Stimulated activated CD4-positive, alpha-beta T cell treated with anti-CD3 and anti-CD28 coated beads, Interleukin-15, amount 100 ng/mL, for 48 hours (primary cell): Measurements from ENCODE around the gene ZNF423.

Experiments used
- DNase-seq, 2 donors: peaks; one replicate each; pipeline ENCODE4 v3.0.0-alpha.2; 2020; ENCODE audit warnings: low read depth in 2 of 2

Gene ZNF423

DNA sequence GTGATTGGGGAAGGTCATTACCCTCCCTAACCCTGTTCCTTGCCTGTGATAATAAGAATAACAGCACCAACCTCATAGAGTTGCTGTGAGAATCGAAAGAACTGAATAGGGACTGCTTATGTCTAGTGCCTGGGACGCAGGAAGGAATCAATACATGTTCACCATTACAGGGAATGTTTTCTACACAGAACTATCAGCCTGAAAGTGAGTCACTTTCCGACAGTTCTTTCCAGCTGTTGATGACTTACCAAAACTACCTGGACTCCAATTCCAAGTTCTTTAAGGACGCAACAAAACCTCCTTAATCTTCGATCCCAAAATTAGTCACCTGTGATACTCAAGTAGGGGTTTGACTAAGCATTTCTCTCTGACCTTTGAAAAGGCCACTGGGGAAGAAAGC lies 29.4 kb downstream of the ZNF423 start:
- no peak for DNase-seq

DNA sequence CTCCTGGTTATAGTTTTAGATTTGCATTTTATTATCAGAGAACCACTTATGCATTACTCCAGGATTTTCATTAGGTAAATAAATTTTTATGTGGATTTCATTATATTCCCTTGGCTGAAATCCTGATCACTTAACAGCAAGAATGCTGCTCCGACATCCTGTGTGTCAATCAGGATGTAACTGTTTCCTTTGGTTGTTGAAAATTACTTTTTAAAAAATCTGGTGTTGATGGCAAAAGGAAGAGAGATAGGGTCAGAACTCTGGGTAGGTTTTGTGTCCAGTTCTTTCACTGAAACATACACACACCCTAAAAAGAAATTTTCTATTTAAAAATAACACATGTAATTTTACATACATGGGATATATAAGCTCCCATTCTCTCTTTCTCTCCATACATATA lies 30.9 kb downstream of the ZNF423 start:
- DNase-seq: no peak

DNA sequence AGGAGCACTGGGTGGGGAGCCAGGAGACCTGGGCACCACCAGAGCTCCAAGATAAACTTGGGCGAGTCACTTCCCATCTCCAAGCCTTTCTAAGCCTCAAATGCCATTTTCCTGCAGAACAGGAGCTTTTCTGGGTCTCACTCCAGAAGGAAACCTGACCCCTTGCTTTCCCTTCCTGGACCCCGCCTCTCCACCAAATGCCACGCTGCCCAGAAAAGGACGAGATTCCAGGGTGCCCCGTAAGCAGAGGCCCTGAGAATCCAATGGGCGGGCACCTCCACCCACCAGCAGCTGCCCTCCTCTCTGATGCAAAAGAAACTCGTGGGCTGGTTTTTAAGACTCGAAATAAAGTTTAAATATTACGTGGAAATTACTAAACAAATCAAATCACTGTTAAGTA lies 31.3 kb downstream of the ZNF423 start:
- DNase-seq: no peak

DNA sequence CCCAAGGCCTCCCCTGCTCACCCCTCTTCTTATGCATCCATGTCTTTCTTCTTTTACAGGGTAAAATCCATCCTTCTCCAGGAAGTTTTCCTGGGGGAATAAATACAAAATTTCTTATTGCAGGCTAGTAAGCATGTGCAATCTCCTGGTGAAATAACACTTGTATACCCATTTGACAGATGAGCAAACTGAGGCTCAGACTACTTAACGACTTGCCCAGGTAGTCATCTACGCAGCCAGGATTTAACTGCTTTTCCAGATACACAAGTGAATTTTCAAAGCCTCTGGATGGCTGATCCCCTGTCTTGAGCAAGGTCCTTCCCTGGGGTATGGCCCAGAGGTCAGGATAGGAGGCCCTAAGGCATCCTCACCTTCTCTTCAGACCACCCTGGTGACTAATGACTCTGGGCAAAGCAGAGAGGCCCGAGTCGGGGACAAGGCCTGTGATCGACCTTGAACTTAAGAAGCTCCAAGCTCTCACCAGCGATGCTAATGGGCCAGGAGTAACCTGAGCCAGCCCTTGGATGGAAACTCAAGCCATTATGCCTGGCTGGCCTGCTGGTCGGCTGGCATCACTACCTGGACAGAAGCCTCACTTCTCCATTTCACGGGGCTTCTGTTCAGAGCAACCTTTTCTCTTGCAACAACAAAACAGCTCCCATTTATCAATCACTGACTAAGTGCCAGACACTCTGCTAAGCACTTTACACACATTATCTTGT lies 33.1 kb downstream of the ZNF423 start:
- no peak for DNase-seq

DNA sequence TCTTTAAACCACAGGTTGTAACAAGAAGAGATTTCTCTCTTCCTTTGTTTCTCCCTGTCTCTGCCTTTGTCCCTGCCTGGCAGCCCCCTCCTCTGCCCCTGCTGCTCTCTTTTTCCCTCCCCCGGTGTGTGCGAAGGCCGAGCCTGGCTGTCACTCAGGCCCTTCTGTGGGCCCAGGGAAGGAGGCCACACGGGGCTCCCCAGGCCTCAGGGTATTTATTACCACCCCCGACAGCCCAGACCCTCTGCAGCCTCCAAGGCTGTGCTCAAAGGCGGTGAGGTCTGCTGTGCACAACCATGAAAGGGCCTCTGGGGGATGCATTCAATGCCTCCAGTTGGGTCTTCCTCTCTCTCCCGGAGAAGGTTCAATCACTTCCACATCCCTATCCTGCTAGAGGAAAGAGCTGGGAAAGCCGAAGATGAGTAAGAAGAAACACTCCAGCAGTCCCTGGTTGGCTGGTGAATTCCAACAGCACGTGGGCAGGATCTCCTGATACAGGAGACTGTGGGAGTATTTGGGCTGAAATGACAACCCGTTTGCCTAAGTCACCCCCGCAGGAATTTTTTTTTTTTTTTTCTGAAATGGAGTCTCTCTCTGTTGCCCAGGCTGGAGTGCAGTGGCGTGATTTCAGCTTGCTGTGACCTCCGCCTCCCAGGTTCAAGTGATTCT lies 34.2 kb downstream of the ZNF423 start:
- no peak for DNase-seq

DNA sequence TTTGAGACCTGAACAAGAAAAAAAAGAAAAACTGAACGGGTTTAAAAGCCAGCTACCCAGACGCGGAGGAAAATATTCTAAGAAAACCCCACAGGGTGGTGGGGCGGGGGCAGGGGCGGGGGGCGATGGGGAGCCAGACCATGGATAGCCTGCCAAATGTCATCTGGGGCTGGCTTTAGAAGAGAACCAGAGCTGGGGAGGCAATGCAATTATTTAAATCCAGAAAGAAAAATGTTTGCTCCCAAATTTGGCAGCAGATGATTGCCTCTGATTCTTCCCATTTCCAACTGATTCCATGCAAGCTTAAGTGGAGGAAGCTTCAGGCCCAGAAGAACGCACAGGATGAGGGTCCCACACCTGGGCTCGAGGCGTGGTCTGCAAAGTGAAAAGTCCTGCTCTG lies 34.8 kb downstream of the ZNF423 start:
- DNase-seq: no peak

DNA sequence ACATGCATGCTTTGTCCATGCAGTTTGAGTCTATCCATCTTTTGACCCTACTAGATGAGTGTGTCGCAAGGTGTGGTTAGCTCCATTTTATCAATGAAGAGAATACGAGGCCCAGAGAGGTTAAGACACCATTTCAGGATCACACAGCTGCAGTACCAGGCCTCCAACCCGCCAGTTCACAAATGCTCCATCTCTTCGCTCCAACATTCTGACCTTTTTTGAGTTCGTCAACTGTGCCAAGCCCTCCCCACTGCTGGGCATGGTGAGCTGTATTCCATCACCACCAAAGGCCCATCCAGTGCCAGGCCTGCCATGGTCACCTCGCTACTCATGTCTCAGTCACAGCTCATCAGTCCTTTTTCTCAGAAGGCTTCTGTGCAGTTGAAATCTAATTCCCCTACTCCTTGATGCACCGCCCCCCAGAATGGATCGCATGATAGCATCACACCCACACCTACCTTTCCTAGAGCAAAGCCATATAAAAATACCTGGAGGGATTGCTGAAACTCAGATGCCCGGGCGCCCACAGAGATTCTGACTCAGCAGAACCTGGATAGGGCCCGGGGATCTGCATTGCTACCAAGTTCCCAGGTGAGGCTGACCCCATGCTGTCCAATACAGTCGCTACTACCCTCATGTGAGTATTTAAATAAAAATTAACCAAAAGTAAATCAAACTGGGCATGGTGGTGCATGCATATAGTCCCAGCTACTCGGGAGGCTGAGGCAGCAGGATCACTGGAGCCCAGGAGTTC lies 38.0 kb downstream of the ZNF423 start:
- no peak for DNase-seq

DNA sequence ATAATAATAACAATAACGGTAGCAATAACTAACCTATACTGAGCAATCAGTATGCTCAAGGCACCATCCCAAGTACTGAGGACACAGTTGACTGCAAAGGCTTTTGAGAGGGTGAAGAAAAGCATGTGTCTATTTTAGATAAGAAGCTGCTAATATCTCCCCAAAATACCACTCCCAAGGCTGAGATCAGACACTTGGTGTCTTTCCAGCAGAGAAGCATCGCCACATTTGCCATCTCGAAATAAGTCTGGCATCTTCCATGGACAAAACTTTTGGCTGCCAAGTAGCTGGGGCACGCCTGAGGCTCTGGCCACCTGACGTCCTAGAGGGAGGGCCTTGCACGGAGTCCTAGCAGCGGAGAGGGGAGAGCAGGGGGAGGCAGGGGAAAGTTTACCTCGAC lies 39.0 kb downstream of the ZNF423 start:
- DNase-seq: no peak

DNA sequence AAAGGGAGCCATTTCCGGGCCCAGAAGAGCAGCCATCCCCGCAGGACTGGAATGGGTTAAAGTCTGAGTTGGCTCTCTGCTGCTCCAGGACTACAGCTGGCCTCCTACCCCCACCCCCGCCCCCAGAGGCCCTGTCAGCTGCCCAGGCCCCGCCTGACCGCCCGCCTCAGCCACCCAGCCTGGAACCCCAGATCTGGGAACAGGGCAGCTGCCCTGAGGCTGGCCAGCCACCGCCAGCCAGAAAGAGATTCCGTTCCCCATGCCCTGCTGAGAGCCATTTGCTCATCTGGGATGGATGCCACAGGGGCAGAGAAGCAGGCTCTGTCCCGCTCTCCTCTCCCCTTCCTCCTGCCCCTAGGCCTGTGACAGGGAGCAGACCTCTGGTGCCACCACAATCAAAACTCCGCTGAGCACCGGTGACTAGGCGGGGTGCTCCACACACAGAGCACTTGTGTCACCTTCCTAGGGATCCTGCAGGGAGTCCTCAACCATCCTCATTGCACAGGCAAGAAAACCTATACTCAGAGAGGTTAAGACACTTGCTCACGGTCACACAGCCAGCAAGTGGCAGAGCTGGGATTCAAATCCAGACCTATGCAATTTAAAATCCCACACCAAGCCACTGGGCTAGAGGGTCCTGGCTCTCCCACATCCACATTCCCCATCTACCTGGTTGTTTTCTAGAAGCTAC lies 44.1 kb downstream of the ZNF423 start:
- DNase-seq: no peak

DNA sequence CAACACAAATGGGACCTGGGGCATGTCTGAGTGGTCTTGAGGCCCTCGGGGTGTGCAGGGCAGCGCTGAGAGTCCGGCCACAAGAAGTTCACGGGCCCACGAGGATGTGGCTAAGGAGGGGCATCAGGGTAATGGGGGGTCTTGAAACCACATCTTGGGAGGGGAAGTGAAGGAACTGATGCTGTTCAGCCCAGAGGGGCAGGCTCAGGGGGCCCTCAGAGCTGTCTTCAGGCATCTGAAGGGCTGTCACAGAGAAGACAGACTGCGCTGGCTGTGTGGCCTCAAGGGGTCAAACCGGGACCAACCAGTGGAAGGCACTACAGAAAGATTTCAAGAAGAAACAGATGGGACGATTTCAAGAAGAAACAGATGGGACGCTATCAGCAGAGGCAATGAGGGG lies 45.1 kb downstream of the ZNF423 start:
- DNase-seq: no peak

DNA sequence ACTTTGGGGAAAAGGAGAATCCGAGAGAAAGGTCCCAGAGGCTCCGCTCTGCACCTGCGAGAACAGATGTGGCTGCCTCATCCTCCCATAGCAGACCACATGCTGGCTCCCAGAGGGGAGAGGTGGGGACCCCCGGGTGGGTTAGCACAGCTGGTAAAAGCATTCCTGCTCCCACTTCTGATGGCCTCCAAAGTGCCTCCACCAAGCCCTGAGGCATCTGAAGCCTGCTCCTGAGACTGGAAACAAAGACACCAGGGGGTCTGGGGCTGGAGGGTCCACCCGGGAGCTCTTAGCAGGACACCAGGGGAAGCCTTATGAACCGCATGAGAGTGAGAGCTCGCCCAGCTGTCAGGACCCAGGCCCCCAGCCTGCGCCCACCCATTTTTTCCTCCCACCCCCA lies 46.4 kb downstream of the ZNF423 start:
- DNase-seq: no peak

DNA sequence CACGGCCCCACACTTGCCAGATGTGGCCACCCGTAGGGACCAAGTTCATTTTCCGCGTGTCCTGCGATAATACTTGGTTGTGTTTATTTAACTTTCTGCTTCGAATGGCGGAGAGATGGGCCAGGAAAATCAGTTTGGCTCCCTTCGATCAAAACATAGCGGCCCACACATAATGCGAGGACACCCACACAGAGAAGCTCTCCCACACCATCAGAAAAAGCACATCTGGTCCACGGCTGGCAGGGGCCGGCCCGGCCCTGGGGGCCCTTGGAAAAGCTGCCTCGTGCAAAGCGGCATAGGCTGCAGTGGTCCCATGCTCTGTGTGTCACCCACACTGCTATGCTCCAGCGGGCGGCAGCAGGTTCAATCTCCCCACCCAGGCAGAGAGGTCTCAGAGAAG lies 46.9 kb downstream of the ZNF423 start:
- DNase-seq: no peak

DNA sequence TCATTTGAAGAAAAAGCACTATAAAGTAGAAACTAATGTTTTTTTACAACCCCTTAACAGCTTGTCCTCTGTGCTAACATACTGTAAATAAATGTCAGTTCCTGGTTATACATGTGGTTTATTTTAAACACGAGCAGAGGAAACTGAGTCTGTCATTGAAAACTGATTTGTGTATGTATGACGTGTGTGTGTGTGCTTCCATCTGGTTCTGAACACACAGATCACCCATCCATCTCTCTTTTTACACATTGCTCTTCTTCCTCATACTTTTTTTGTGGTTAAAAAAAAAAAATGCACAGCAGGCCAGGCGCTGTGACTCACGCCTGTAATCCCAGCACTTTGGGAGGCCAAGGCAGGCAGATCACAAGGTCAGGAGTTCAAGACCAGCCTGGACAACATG lies 49.5 kb downstream of the ZNF423 start:
- no peak for DNase-seq

DNA sequence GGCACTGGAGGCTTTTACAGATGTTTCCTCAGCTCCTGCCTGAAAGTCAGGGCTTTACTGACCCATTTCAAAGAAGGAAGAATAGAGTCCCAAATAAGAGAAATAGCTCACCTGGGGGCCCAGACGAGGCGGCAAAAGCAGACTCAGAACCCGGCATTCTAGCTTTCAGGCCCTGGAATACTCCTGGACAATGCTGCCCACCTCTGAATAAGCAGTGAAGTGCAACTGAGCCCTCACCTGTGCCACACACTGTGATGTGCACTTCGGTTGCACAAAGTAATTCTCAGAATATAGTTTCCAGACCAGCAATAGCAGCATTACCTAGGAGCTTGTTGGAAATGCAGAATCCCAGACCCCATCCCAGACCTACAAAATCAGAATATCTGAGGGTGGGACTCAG lies 54.6 kb downstream of the ZNF423 start:
- DNase-seq: no peak

DNA sequence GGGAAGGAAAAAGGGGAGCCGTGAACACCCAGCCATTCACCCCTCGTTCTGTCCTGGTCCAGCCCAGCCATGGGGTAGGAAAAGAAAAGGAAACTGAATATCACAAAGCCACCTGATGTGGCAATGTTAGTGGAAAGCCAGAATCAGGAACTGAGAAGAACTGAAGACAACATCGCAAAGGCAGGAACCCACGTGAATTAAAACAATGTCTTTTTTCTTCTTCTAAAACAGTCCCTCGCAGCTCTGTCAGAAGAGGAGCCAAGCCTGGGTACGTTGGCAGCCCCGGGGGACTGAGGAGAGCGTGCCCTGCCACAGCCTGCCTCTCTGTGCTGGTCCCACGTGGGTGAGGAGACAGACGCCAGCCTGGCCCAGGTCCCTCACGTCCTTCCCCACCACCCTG lies 55.0 kb downstream of the ZNF423 start:
- DNase-seq: no peak

DNA sequence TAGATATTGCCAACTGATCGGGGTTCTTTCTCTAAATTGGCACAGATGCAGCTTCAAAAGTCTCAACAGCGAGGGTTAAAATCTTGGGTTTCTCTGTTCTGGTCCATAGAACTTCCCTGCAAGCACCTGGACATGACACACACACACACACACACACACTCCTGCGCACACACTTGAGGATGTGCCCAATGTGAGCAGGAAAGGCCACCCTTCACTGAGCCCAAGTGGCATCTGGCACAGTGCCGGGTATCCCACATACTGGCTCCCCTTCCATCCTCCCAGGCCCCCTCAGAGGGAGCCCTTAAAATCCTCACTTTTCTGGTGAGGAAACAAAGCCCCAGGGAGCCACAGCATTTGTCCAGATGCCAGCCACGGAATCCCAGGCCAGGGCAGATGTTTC lies 55.5 kb downstream of the ZNF423 start:
- DNase-seq: no peak

DNA sequence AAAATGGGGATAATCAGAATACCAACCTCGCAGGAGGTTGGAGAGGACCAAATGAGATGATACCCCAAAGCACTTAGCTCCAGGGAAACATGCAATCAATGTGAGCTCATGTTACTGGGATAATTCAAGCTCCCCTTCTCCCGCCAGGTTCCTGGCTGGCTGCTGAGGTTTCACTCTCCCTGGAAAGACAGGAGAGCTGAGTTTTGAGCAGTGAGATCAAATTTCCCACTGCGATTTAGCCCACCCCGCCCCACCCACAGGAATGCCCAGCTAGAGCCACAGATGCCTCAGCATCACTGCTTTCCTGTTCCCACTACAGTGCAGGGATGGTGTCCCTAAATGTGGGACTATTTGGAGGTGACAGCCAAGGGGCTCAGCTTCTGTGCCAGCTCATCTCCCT lies 56.7 kb downstream of the ZNF423 start:
- no peak for DNase-seq

DNA sequence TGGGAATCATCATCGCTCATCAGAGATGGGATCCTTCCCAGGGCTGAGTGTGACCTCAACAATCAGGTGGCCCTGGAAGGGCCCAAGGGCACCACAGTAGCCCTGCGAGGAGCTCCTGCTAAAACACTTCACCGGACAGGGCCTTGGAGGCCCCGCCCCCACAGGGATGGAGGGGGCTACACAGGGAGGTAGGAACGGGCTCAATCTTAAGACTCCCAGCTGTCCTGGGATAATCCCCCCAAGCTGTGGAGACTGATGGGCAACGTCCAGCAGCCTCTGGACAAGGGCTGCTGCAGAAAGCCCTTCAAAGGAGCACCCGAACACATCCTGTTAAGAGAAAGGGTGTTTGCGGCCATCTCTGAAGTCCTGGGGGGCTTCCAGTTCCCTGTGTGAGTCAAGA lies 60.4 kb downstream of the ZNF423 start:
- no peak for DNase-seq

DNA sequence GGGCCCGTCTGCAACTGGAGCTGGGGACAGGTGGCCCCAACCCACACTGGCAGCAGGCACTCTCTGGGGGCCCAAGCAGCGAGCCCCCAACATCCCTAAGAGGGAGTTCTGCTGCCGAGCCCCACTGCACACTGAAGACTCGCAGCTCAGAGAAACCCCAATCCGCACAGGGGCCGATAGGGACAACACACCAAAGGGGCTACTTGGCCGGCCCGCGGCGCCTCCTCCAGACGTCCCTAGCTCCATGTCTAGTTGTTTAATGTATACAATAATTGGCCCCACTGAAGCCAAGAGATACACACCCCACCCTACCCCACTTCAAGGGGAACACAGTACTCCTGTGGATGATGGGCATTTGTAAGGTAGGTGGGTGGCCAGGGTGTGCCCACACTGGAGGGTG lies 62.7 kb downstream of the ZNF423 start:
- no peak for DNase-seq

DNA sequence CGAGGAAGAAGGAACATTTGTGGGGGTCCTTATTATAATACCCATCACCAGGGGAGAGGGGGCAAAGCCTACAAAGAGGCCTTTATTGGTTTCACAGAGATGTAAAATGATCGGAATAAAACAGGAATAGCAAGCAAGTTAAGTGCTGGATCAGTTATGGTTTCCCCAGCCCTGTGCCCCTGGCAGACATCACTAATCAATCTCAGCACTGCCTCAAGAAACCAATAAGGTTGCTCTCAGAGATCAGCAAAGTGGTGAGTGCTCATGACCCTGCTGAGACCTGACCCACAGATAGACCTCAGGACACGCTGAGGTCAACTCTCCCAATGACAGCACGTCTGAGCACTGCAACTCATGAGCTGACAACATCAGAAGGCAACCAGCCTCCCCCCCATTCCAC lies 66.3 kb downstream of the ZNF423 start:
- DNase-seq: no peak

DNA sequence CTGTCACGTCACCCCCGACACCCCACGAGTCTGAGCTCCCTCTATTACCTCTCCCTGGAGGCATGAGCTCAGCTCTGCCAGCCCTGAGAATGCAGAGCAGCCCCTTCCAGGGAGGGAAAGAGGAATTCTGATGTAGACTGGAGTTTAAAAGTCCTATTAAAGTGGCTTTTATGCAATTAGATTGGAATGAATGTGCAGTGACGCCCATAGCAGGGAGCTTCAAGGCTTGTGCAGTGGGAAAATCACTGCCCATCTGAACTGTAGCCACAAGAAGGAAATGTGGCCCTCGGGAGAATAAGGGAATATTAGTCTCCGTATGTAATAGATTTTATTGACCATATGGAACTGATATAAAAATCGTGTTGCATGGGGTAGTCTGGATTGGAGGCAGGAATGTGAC lies 66.9 kb downstream of the ZNF423 start:
- no peak for DNase-seq

DNA sequence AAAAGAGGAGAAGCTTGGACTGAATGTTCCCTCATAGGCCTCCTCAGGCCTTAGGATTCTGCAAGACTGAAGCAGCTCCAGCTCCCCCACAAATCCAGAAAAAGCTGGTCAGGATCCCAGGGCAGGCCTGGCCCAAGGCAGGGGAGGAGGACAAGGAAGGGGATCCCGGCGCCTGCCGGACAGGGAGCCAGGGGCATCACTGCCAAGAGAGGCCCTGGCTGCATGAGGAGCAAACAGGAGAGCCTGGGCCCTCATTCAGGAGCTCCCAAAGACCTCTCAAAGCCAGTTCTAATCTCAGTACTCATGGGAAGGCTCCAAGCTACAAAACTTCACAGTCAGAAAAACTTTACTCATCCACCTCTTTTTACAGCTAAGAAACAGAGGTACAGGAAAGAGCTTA lies 67.3 kb downstream of the ZNF423 start:
- no peak for DNase-seq
